Endothelial cell of umbilical vein (primary cell): ENCODE data around the gene GRIK3.

Source experiments
- CTCF ChIP-seq, 2 donors: IDR thresholded peaks; 1 replicate in 1 of 2; 2 replicates in 1 of 2; pipeline ENCODE4 v1.5.1; 2011; ENCODE audit warnings: low read length in 2 of 2, mild to moderate bottlenecking in 2 of 2, moderate library complexity in 2 of 2, control low read depth in 1 of 2, inconsistent platforms in 1 of 2, low read depth in 1 of 2; ENCODE audit not compliant: insufficient read depth in 1 of 2; ENCODE audit errors: extremely low read depth in 1 of 2
- JUN ChIP-seq: IDR thresholded peaks from 2 replicates; pipeline ENCODE4 v1.6.1; 2011; ENCODE audit warnings: borderline replicate concordance, low read depth; ENCODE audit not compliant: insufficient read length, insufficient read depth
- POLR2AphosphoS5 ChIP-seq: IDR thresholded peaks from 2 replicates; pipeline ENCODE4 v1.6.1; 2012; ENCODE audit warnings: low read depth, mild to moderate bottlenecking, control low read depth, low read length, moderate library complexity; ENCODE audit not compliant: insufficient read depth

GRCh38 chr1:36884029-36884701, 150.2 kb downstream of the GRIK3 start:
- TF ChIP-seq POLR2AphosphoS5 (no peak), CTCF (IDR thresholded peaks at IDR 0.05; ENCODE audit: extremely low read depth in 1 of 2, insufficient read depth in 1 of 2, low read depth in 1 of 2, low read length in 2 of 2) (no peak), JUN (peak; percentile 13)
